Neuron (in vitro differentiated cells): ENCODE results near the gene CC2D1A.

Experiments used
- H2AFZ ChIP-seq: one replicate; pipeline ENCODE4 v1.6.1; 2013; ENCODE audit warnings: low read depth, mild to moderate bottlenecking, inconsistent platforms, low read length, moderate library complexity
- H3K27me3 ChIP-seq: one replicate; pipeline ENCODE4 v1.6.1; 2013; ENCODE audit warnings: low read length; ENCODE audit not compliant: insufficient read depth
- H3K36me3 ChIP-seq: one replicate; pipeline ENCODE4 v1.6.1; 2013; ENCODE audit warnings: low read length; ENCODE audit not compliant: insufficient read depth
- H3K4me1 ChIP-seq: one replicate; pipeline ENCODE4 v1.6.1; 2013; ENCODE audit warnings: low read length; ENCODE audit not compliant: insufficient read depth
- H3K4me3 ChIP-seq: 2 replicates; pipeline ENCODE4 v1.5.1; 2013; ENCODE audit warnings: mild to moderate bottlenecking, low read length, moderate library complexity
- H3K9me3 ChIP-seq: one replicate; pipeline ENCODE4 v1.6.1; 2013; ENCODE audit warnings: low read length

Gene CC2D1A

GRCh38 chr19:13905634-13906520 lies at the start of gene CC2D1A, which contains the start of gene BRME1:
CC2D1A (plus strand) TSS chr19:13906201; CDS start chr19:13906442, 241 bp downstream.
BRME1 (minus strand) TSS chr19:13906117; CDS start chr19:13904892, 1,225 bp downstream.
- Histone ChIP-seq H3K4me1 (no peaks in the 10 kb centered on the region), H3K4me3 (peak within 1 kb of the TSS; percentile 78), H3K36me3 (peaks cover 10% of the 10 kb centered on the region), H2AFZ (peak within 1 kb of the TSS; percentile 90), H3K27me3 (no peaks in the 10 kb centered on the region), H3K9me3 (no peaks in the 10 kb centered on the region)

- no peak overlapping the region for H3K4me3 ChIP-seq
- no peak overlapping the region for H2AFZ ChIP-seq
- H3K9me3 ChIP-seq, result no peaks in the 10 kb centered on the region
- H3K4me1 ChIP-seq, result peaks cover 3% of the 10 kb centered on the region
- no peaks in the 10 kb centered on the region for H3K36me3 ChIP-seq
- H3K27me3 ChIP-seq, result no peaks in the 10 kb centered on the region
Observed at GRCh38 chr19:13856497-13856896, 49.5 kb upstream of the CC2D1A start.

GRCh38 chr19:13859361-13859880 lies 46.6 kb upstream of the CC2D1A start:
- H3K4me3 ChIP-seq, result no peak overlapping the region
- H3K27me3 ChIP-seq, result peaks cover 8% of the 10 kb centered on the region
- H3K36me3 ChIP-seq, result no peaks in the 10 kb centered on the region
- H2AFZ ChIP-seq, result no peak overlapping the region
- peaks cover 8% of the 10 kb centered on the region for H3K4me1 ChIP-seq
- no peaks in the 10 kb centered on the region for H3K9me3 ChIP-seq

GRCh38 chr19:13860679-13861391 lies 45.2 kb upstream of the CC2D1A start:
- Histone ChIP-seq H2AFZ (no peak overlapping the region), H3K36me3 (no peaks in the 10 kb centered on the region)

DNA sequence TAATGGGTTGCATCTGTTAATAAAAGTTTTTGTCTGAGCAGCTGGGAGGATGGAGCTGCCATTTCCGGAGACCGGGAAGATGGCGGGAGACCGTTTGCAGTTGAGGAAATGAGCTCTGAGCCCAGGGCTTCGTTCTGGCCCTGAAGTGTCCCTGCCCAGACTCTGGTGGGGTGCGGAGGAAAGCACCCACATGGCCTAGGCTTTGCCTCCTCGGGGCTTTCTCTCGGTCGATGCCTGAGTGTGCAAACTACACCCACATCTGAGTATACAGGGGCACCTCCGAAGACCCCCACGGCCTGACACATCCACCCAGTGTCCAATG lies 44.6 kb upstream of the CC2D1A start:
- H3K27me3 ChIP-seq, result peaks cover 18% of the 10 kb centered on the region
- H3K4me3 ChIP-seq, result no peak overlapping the region
- H3K9me3 ChIP-seq, result no peaks in the 10 kb centered on the region
- H2AFZ ChIP-seq, result peak overlapping the region; percentile 70
- no peaks in the 10 kb centered on the region for H3K36me3 ChIP-seq
- H3K4me1 ChIP-seq, result peaks cover 17% of the 10 kb centered on the region

More at GRCh38 chr19:13860679-13861391, 45.2 kb upstream of the CC2D1A start:
- Histone ChIP-seq H3K9me3 (no peaks in the 10 kb centered on the region), H3K27me3 (peaks cover 13% of the 10 kb centered on the region), H3K4me1 (peaks cover 12% of the 10 kb centered on the region), H3K4me3 (no peak overlapping the region)

GRCh38 chr19:13861714-13862531 lies 44.1 kb upstream of the CC2D1A start:
- Histone ChIP-seq H3K27me3 (peaks cover 21% of the 10 kb centered on the region), H3K9me3 (no peaks in the 10 kb centered on the region), H3K4me3 (peak overlapping the region; percentile 23), H2AFZ (peak overlapping the region; percentile 70), H3K4me1 (peaks cover 18% of the 10 kb centered on the region), H3K36me3 (no peaks in the 10 kb centered on the region)

- H3K4me3 ChIP-seq, result no peak overlapping the region
- no peak overlapping the region for H2AFZ ChIP-seq
- peaks cover 24% of the 10 kb centered on the region for H3K27me3 ChIP-seq
Observed at GRCh38 chr19:13864046-13864666, 41.8 kb upstream of the CC2D1A start.

GRCh38 chr19:13864667-13865570 lies 41.1 kb upstream of the CC2D1A start:
- H3K36me3 ChIP-seq, result no peaks in the 10 kb centered on the region
- peaks cover 18% of the 10 kb centered on the region for H3K4me1 ChIP-seq
- H3K27me3 ChIP-seq, result peaks cover 24% of the 10 kb centered on the region
- H2AFZ ChIP-seq, result no peak overlapping the region
- peak overlapping the region; percentile 51 for H3K4me3 ChIP-seq
- H3K9me3 ChIP-seq, result no peaks in the 10 kb centered on the region

More at GRCh38 chr19:13864046-13864666, 41.8 kb upstream of the CC2D1A start:
- no peaks in the 10 kb centered on the region for H3K9me3 ChIP-seq
- H3K36me3 ChIP-seq, result no peaks in the 10 kb centered on the region
- peaks cover 18% of the 10 kb centered on the region for H3K4me1 ChIP-seq

GRCh38 chr19:13865571-13866462 lies 40.2 kb upstream of the CC2D1A start:
- Histone ChIP-seq H3K4me1 (peaks cover 18% of the 10 kb centered on the region), H3K4me3 (peak overlapping the region; percentile 51), H3K27me3 (peaks cover 24% of the 10 kb centered on the region), H3K36me3 (no peaks in the 10 kb centered on the region), H2AFZ (peak overlapping the region; percentile 73), H3K9me3 (no peaks in the 10 kb centered on the region)

GRCh38 chr19:13866463-13867046 lies 39.4 kb upstream of the CC2D1A start:
- no peaks in the 10 kb centered on the region for H3K36me3 ChIP-seq
- H3K4me1 ChIP-seq, result peaks cover 16% of the 10 kb centered on the region
- H3K4me3 ChIP-seq, result peak overlapping the region; percentile 51
- no peak overlapping the region for H2AFZ ChIP-seq
- no peaks in the 10 kb centered on the region for H3K9me3 ChIP-seq
- peaks cover 24% of the 10 kb centered on the region for H3K27me3 ChIP-seq
